Measurements from ENCODE around the gene IRX2. TPM values are rescaled to one million over a fixed set of nuclear protein-coding genes. Genes with fewer than 3 reads are reported as not detected.

The IRX2 gene
- total RNA-seq, 2 experiments from 2014 or later, result not detected

- Mint-ChIP-seq H3K9me3 (ENCODE audit: low read depth) (peaks cover 3% of the 10 kb centered on the region), H3K4me3 (no peak overlapping the region), H3K27me3 (no peaks in the 10 kb centered on the region), H3K4me1 (no peaks in the 10 kb centered on the region), H3K36me3 (no peaks in the 10 kb centered on the region), H3K27ac (no peak overlapping the region)
- CTCF ChIA-PET, result no interaction called here
- DNase-seq (no peak), ATAC-seq (no peak)
Observed at GRCh38 chr5:2709976-2710689, 41.3 kb downstream of the IRX2 start.

- H3K4me3 Mint-ChIP-seq, result no peak overlapping the region
- ATAC-seq (no peak), DNase-seq (no peak)
- H3K27ac Mint-ChIP-seq, result no peak overlapping the region
- CTCF ChIA-PET, result no interaction called here
- H3K4me1 Mint-ChIP-seq, result no peaks in the 10 kb centered on the region
- H3K27me3 Mint-ChIP-seq, result no peaks in the 10 kb centered on the region
- no peaks in the 10 kb centered on the region for H3K36me3 Mint-ChIP-seq
- peaks cover 3% of the 10 kb centered on the region for H3K9me3 Mint-ChIP-seq (ENCODE audit: low read depth)
Observed at GRCh38 chr5:2708751-2709150, 42.7 kb downstream of the IRX2 start.

GRCh38 chr5:2708132-2708531 is 43.3 kb downstream of the IRX2 start:
- CTCF ChIA-PET, result no interaction called here
- H3K36me3 Mint-ChIP-seq, result no peaks in the 10 kb centered on the region
- ATAC-seq, result no peak
- no peak overlapping the region for H3K27ac Mint-ChIP-seq
- no peak for DNase-seq
- H3K4me3 Mint-ChIP-seq, result no peak overlapping the region
- H3K4me1 Mint-ChIP-seq, result no peaks in the 10 kb centered on the region
- peaks cover 3% of the 10 kb centered on the region for H3K9me3 Mint-ChIP-seq (ENCODE audit: low read depth)
- no peaks in the 10 kb centered on the region for H3K27me3 Mint-ChIP-seq

- Mint-ChIP-seq H3K4me1 (no peaks in the 10 kb centered on the region), H3K9me3 (ENCODE audit: low read depth) (no peaks in the 10 kb centered on the region), H3K36me3 (no peaks in the 10 kb centered on the region), H3K27ac (no peak overlapping the region), H3K4me3 (no peak overlapping the region), H3K27me3 (no peaks in the 10 kb centered on the region)
- no peak for ATAC-seq
- CTCF ChIA-PET, result no interaction called here
- DNase-seq, result no peak
Observed at GRCh38 chr5:2705861-2706260, 45.6 kb downstream of the IRX2 start.

- H3K4me3 Mint-ChIP-seq, result no peak overlapping the region
- CTCF ChIA-PET, result no interaction called here
- no peaks in the 10 kb centered on the region for H3K36me3 Mint-ChIP-seq
- H3K27me3 Mint-ChIP-seq, result no peaks in the 10 kb centered on the region
- ATAC-seq, result no peak
- H3K9me3 Mint-ChIP-seq (ENCODE audit: low read depth), result no peaks in the 10 kb centered on the region
- H3K27ac Mint-ChIP-seq, result no peak overlapping the region
- H3K4me1 Mint-ChIP-seq, result no peaks in the 10 kb centered on the region
- DNase-seq, result no peak
Observed at GRCh38 chr5:2704806-2705645, 46.5 kb downstream of the IRX2 start.

- no peaks in the 10 kb centered on the region for H3K4me1 Mint-ChIP-seq
Observed at GRCh38 chr5:2704111-2704510, 47.4 kb downstream of the IRX2 start.

GRCh38 chr5:2703615-2704014 is 47.9 kb downstream of the IRX2 start:
- CTCF ChIA-PET, result no interaction called here
- no peak overlapping the region for H3K4me3 Mint-ChIP-seq
- H3K36me3 Mint-ChIP-seq, result no peaks in the 10 kb centered on the region
- no peaks in the 10 kb centered on the region for H3K27me3 Mint-ChIP-seq
- H3K9me3 Mint-ChIP-seq (ENCODE audit: low read depth), result peaks cover 3% of the 10 kb centered on the region
- no peak for DNase-seq
- no peak for ATAC-seq
- H3K27ac Mint-ChIP-seq, result no peak overlapping the region
- H3K4me1 Mint-ChIP-seq, result no peaks in the 10 kb centered on the region

More at GRCh38 chr5:2704111-2704510, 47.4 kb downstream of the IRX2 start:
- DNase-seq (no peak), ATAC-seq (no peak)
- Mint-ChIP-seq H3K27ac (no peak overlapping the region), H3K27me3 (no peaks in the 10 kb centered on the region), H3K4me3 (no peak overlapping the region), H3K36me3 (no peaks in the 10 kb centered on the region), H3K9me3 (ENCODE audit: low read depth) (no peaks in the 10 kb centered on the region)
- CTCF ChIA-PET, result no interaction called here

- DNase-seq (no peak), ATAC-seq (no peak)
- H3K4me1 Mint-ChIP-seq, result no peaks in the 10 kb centered on the region
- H3K9me3 Mint-ChIP-seq (ENCODE audit: low read depth), result peaks cover 3% of the 10 kb centered on the region
- H3K36me3 Mint-ChIP-seq, result no peaks in the 10 kb centered on the region
- H3K27ac Mint-ChIP-seq, result no peak overlapping the region
- CTCF ChIA-PET, result no interaction called here
- no peaks in the 10 kb centered on the region for H3K27me3 Mint-ChIP-seq
- H3K4me3 Mint-ChIP-seq, result no peak overlapping the region
Observed at GRCh38 chr5:2703041-2703440, 48.4 kb downstream of the IRX2 start.

GRCh38 chr5:2702096-2702879 is 49.2 kb downstream of the IRX2 start:
- CTCF ChIA-PET, result no interaction called here

GRCh38 chr5:2701592-2701991 is 49.9 kb downstream of the IRX2 start:
- CTCF ChIA-PET, result no interaction called here
- Mint-ChIP-seq H3K9me3 (ENCODE audit: low read depth) (peaks cover 8% of the 10 kb centered on the region), H3K27ac (no peak overlapping the region), H3K27me3 (no peaks in the 10 kb centered on the region), H3K4me1 (no peaks in the 10 kb centered on the region), H3K4me3 (no peak overlapping the region), H3K36me3 (no peaks in the 10 kb centered on the region)
- no peak for DNase-seq
- no peak for ATAC-seq

More at GRCh38 chr5:2702096-2702879, 49.2 kb downstream of the IRX2 start:
- Mint-ChIP-seq H3K27me3 (no peaks in the 10 kb centered on the region), H3K4me3 (no peak overlapping the region), H3K36me3 (no peaks in the 10 kb centered on the region), H3K9me3 (ENCODE audit: low read depth) (peaks cover 7% of the 10 kb centered on the region), H3K4me1 (no peaks in the 10 kb centered on the region), H3K27ac (no peak overlapping the region)
- no peak for ATAC-seq
- DNase-seq, result no peak

GRCh38 chr5:2700876-2701275 is 50.6 kb downstream of the IRX2 start:
- H3K4me3 Mint-ChIP-seq, result no peak overlapping the region
- H3K36me3 Mint-ChIP-seq, result no peaks in the 10 kb centered on the region
- CTCF ChIA-PET, result no interaction called here
- ATAC-seq, result no peak
- no peaks in the 10 kb centered on the region for H3K27me3 Mint-ChIP-seq
- no peak for DNase-seq
- peaks cover 12% of the 10 kb centered on the region for H3K9me3 Mint-ChIP-seq (ENCODE audit: low read depth)
- H3K27ac Mint-ChIP-seq, result no peak overlapping the region
- H3K4me1 Mint-ChIP-seq, result no peaks in the 10 kb centered on the region

- DNase-seq (no peak), ATAC-seq (no peak)
- Mint-ChIP-seq H3K36me3 (no peaks in the 10 kb centered on the region), H3K27me3 (no peaks in the 10 kb centered on the region), H3K9me3 (ENCODE audit: low read depth) (peaks cover 15% of the 10 kb centered on the region), H3K27ac (no peak overlapping the region), H3K4me1 (no peaks in the 10 kb centered on the region), H3K4me3 (no peak overlapping the region)
- CTCF ChIA-PET, result no interaction called here
Observed at GRCh38 chr5:2699686-2700085, 51.8 kb downstream of the IRX2 start.

- DNase-seq (no peak), ATAC-seq (no peak)
- Mint-ChIP-seq H3K27me3 (no peaks in the 10 kb centered on the region), H3K27ac (no peak overlapping the region), H3K4me3 (no peak overlapping the region), H3K36me3 (no peaks in the 10 kb centered on the region), H3K4me1 (no peaks in the 10 kb centered on the region), H3K9me3 (ENCODE audit: low read depth) (peaks cover 15% of the 10 kb centered on the region)
- CTCF ChIA-PET, result no interaction called here
Observed at GRCh38 chr5:2699231-2699630, 52.2 kb downstream of the IRX2 start.

GRCh38 chr5:2698581-2698980 is 52.9 kb downstream of the IRX2 start:
- peaks cover 15% of the 10 kb centered on the region for H3K9me3 Mint-ChIP-seq (ENCODE audit: low read depth)
- H3K4me3 Mint-ChIP-seq, result no peak overlapping the region
- H3K36me3 Mint-ChIP-seq, result no peaks in the 10 kb centered on the region
- H3K27ac Mint-ChIP-seq, result no peak overlapping the region
- DNase-seq (no peak), ATAC-seq (no peak)
- no peaks in the 10 kb centered on the region for H3K4me1 Mint-ChIP-seq
- no peaks in the 10 kb centered on the region for H3K27me3 Mint-ChIP-seq
- CTCF ChIA-PET, result no interaction called here

All from activated CD8-positive, alpha-beta memory T cell treated with anti-CD3 and anti-CD28 coated beads, Interleukin-2, amount 10 ng/mL, durations not matched to agents 7 days and 5 days (primary cell).